Hepatocyte (in vitro differentiated cells): Measurements from ENCODE around the gene GLRA1. TPM values are rescaled to one million over a fixed set of nuclear protein-coding genes. Genes with fewer than 3 reads are reported as not detected.
A peak's percentile ranks its signal among the peaks of the same experiment; 100 is the strongest.

Experiments used
- DNase-seq: peaks from one replicate; pipeline ENCODE4 v3.0.0-alpha.2; 2016; ENCODE audit warnings: low spot score
- H2AFZ ChIP-seq: fragments of 200-600 bp; sonication (generic); 2 replicates; pipeline ENCODE4 v1.6.0; 2016; ENCODE audit warnings: antibody characterized with exemption, mild to moderate bottlenecking
- H3K27ac ChIP-seq: fragments of 200-600 bp; sonication (generic); 2 replicates; pipeline ENCODE4 v1.5.1; 2016; ENCODE audit warnings: mild to moderate bottlenecking
- H3K27me3 ChIP-seq: fragments of 200-600 bp; sonication (generic); 2 replicates; pipeline ENCODE4 v1.6.1; 2016
- H3K36me3 ChIP-seq: fragments of 200-600 bp; sonication (generic); replicated peaks from 2 replicates; pipeline ENCODE4 v1.5.1; 2016; ENCODE audit warnings: low read depth; ENCODE audit not compliant: insufficient read depth
- H3K4me1 ChIP-seq: fragments of 200-600 bp; sonication (generic); 2 replicates; pipeline ENCODE4 v1.5.1; 2016; ENCODE audit warnings: mild to moderate bottlenecking, moderate library complexity; ENCODE audit not compliant: insufficient read depth
- H3K4me2 ChIP-seq: fragments of 200-600 bp; sonication (generic); 2 replicates; pipeline ENCODE4 v1.6.0; 2016
- H3K4me3 ChIP-seq: fragments of 200-600 bp; sonication (generic); 2 replicates; pipeline ENCODE4 v1.5.1; 2016; ENCODE audit warnings: mild to moderate bottlenecking
- H3K79me2 ChIP-seq: fragments of 200-600 bp; sonication (generic); 2 replicates; pipeline ENCODE4 v1.6.0; 2017; ENCODE audit warnings: mild to moderate bottlenecking
- H3K9me2 ChIP-seq: fragments of 200-600 bp; sonication (generic); replicated peaks from 2 replicates; pipeline ENCODE4 v1.6.0; 2017; ENCODE audit warnings: mild to moderate bottlenecking; ENCODE audit not compliant: insufficient read depth
- H3K9me3 ChIP-seq: fragments of 200-600 bp; sonication (generic); 2 replicates; pipeline ENCODE4 v1.5.1; 2016; ENCODE audit warnings: low read depth, mild to moderate bottlenecking
- H4K20me1 ChIP-seq: fragments of 200-600 bp; sonication (generic); 2 replicates; pipeline ENCODE4 v1.6.0; 2016; ENCODE audit warnings: mild to moderate bottlenecking; ENCODE audit not compliant: insufficient read depth, poor library complexity, severe bottlenecking
- CTCF ChIP-seq: fragments of 200-600 bp; sonication (generic); IDR thresholded peaks from 2 replicates; pipeline ENCODE4 v1.5.1; 2016; ENCODE audit warnings: antibody characterized with exemption, mild to moderate bottlenecking; ENCODE audit not compliant: poor library complexity
- EZH2 ChIP-seq: fragments of 200-600 bp; sonication (generic); IDR thresholded peaks from 2 replicates; pipeline ENCODE4 v1.6.1; 2016; ENCODE audit warnings: antibody characterized with exemption, mild to moderate bottlenecking, borderline replicate concordance
- EZH2phosphoT487 ChIP-seq: fragments of 200-600 bp; sonication (generic); IDR thresholded peaks from one replicate; pipeline ENCODE4 v1.6.1; 2018; ENCODE audit warnings: antibody characterized with exemption, mild to moderate bottlenecking, low read depth, moderate library complexity; ENCODE audit not compliant: unreplicated experiment, severe bottlenecking
- WGBS: methylation state at CpG from one replicate; pipeline ENCODE4 v1.1.6; 2016; ENCODE audit warnings: low lambda C conversion rate; ENCODE audit errors: missing lambda C conversion rate; 5-methylcytosine and 5-hydroxymethylcytosine counted together
- polyA plus RNA-seq: library from polyadenylated mRNA; unstranded; fragments of >200 nt; fragmentation: Nextera tagmentation; extraction: Ambion mirVana; gene quantifications from 2 replicates; pipeline ENCODE4 v1.2.1, GENCODE V29; 2016
- total RNA-seq: library from RNA; depleted of rRNA; stranded (reverse); fragments of >200 nt; gene quantifications from 2 replicates; pipeline ENCODE4 v1.2.3, GENCODE V29; 2014

Gene GLRA1
- total and polyA plus RNA-seq, 2 experiments from 2014 or later: not detected

GRCh38 chr5:151780348-151780747 is 144.3 kb downstream of the GLRA1 start:
- Histone ChIP-seq H3K9me2 (no peaks in the 10 kb centered on the region), H3K4me3 (no peak overlapping the region), H3K27me3 (no peaks in the 10 kb centered on the region), H2AFZ (no peak overlapping the region), H3K27ac (no peak overlapping the region), H3K36me3 (no peaks in the 10 kb centered on the region), H4K20me1 (peaks cover 100% of the 10 kb centered on the region), H3K4me1 (peaks cover 18% of the 10 kb centered on the region), H3K9me3 (no peaks in the 10 kb centered on the region), H3K4me2 (no peak overlapping the region), H3K79me2 (peaks cover 100% of the 10 kb centered on the region)
- WGBS: 89% methylated on average over 11 of the region's 11 CpGs
- DNase-seq: no peak
- TF ChIP-seq EZH2 (no peak), CTCF (no peak), EZH2phosphoT487 (no peak)

GRCh38 chr5:151779531-151780125 is 145.0 kb downstream of the GLRA1 start:
- H3K36me3 ChIP-seq: no peaks in the 10 kb centered on the region
- H3K4me1 ChIP-seq: peaks cover 18% of the 10 kb centered on the region
- H3K4me2 ChIP-seq: no peak overlapping the region
- WGBS: 81% methylated on average over 3 of the region's 3 CpGs
- H3K27ac ChIP-seq: no peak overlapping the region
- TF ChIP-seq CTCF (no peak), EZH2 (no peak), EZH2phosphoT487 (no peak)
- no peak overlapping the region for H2AFZ ChIP-seq
- H3K27me3 ChIP-seq: no peaks in the 10 kb centered on the region
- peaks cover 100% of the 10 kb centered on the region for H3K79me2 ChIP-seq
- H3K9me2 ChIP-seq: no peaks in the 10 kb centered on the region
- peaks cover 100% of the 10 kb centered on the region for H4K20me1 ChIP-seq
- DNase-seq: no peak
- H3K9me3 ChIP-seq: no peaks in the 10 kb centered on the region
- H3K4me3 ChIP-seq: no peak overlapping the region

GRCh38 chr5:151775025-151775606 is 149.5 kb downstream of the GLRA1 start:
- no peak for TF ChIP-seq EZH2
- no peak for TF ChIP-seq EZH2phosphoT487
- TF ChIP-seq CTCF: no peak
- no peak overlapping the region for H3K27ac ChIP-seq
- peaks cover 80% of the 10 kb centered on the region for H4K20me1 ChIP-seq
- no peaks in the 10 kb centered on the region for H3K9me3 ChIP-seq
- 54% methylated on average over 3 of the region's 3 CpGs for WGBS
- H3K4me3 ChIP-seq: peak overlapping the region; percentile 18
- peaks cover 83% of the 10 kb centered on the region for H3K79me2 ChIP-seq
- H3K9me2 ChIP-seq: no peaks in the 10 kb centered on the region
- no peaks in the 10 kb centered on the region for H3K36me3 ChIP-seq
- no peak for DNase-seq
- peak overlapping the region; percentile 81 for H3K4me2 ChIP-seq
- H3K4me1 ChIP-seq: peaks cover 23% of the 10 kb centered on the region
- no peak overlapping the region for H2AFZ ChIP-seq
- no peaks in the 10 kb centered on the region for H3K27me3 ChIP-seq
